ENCODE data around the gene SND1. TPM values are rescaled to one million over a fixed set of nuclear protein-coding genes. Genes with fewer than 3 reads are reported as not detected.

SND1 gene
- total and polyA plus RNA-seq, 9 donors = 88.3 to 125 (median 97.7) TPM

GRCh38 chr7:127932496-127932895 is 280.5 kb downstream of the SND1 start:
- no peaks in the 10 kb centered on the region for H3K4me1 ChIP-seq (ENCODE audit: control insufficient read depth, insufficient read depth, low read length)
- H3K27me3 ChIP-seq (ENCODE audit: control insufficient read depth, insufficient read depth, low read length) = no peaks in the 10 kb centered on the region
- no CpG with 5 or more reads among the region's 1 CpG for WGBS (ENCODE audit: insufficient coverage)
- H3K9me3 ChIP-seq (replicated peaks; ENCODE audit: control insufficient read depth, low read depth, low read length) = peaks cover 4% of the 10 kb centered on the region
- H3K36me3 ChIP-seq (ENCODE audit: control insufficient read depth, insufficient read depth, low read length) = peaks cover 14% of the 10 kb centered on the region
- DNase-seq = no peak
- no peak overlapping the region for H3K4me3 ChIP-seq (ENCODE audit: low read length)
- H3K27ac ChIP-seq (ENCODE audit: low read length) = no peak overlapping the region

- no CpG with 5 or more reads among the region's 4 CpGs for WGBS (ENCODE audit: insufficient coverage)
- peaks cover 14% of the 10 kb centered on the region for H3K36me3 ChIP-seq (ENCODE audit: control insufficient read depth, insufficient read depth, low read length)
Measured at GRCh38 chr7:127933146-127933545, 281.2 kb downstream of the SND1 start.

GRCh38 chr7:127934711-127935110 is 282.7 kb downstream of the SND1 start:
- no peaks in the 10 kb centered on the region for H3K4me1 ChIP-seq (ENCODE audit: control insufficient read depth, insufficient read depth, low read length)
- 86% methylated on average over 2 of the region's 5 CpGs for WGBS (ENCODE audit: insufficient coverage)

More at GRCh38 chr7:127933146-127933545, 281.2 kb downstream of the SND1 start:
- Histone ChIP-seq H3K27me3 (ENCODE audit: control insufficient read depth, insufficient read depth, low read length) (no peaks in the 10 kb centered on the region), H3K9me3 (replicated peaks; ENCODE audit: control insufficient read depth, low read depth, low read length) (peaks cover 4% of the 10 kb centered on the region), H3K4me3 (ENCODE audit: low read length) (no peak overlapping the region), H3K4me1 (ENCODE audit: control insufficient read depth, insufficient read depth, low read length) (no peaks in the 10 kb centered on the region), H3K27ac (ENCODE audit: low read length) (no peak overlapping the region)
- DNase-seq = peak; percentile 45

GRCh38 chr7:127935847-127936376 is 283.9 kb downstream of the SND1 start:
- 67% methylated on average over 6 of the region's 6 CpGs for WGBS (ENCODE audit: insufficient coverage)

More at GRCh38 chr7:127934711-127935110, 282.7 kb downstream of the SND1 start:
- Histone ChIP-seq H3K9me3 (replicated peaks; ENCODE audit: control insufficient read depth, low read depth, low read length) (peaks cover 4% of the 10 kb centered on the region), H3K4me3 (ENCODE audit: low read length) (no peak overlapping the region), H3K27ac (ENCODE audit: low read length) (no peak overlapping the region), H3K27me3 (ENCODE audit: control insufficient read depth, insufficient read depth, low read length) (no peaks in the 10 kb centered on the region), H3K36me3 (ENCODE audit: control insufficient read depth, insufficient read depth, low read length) (peaks cover 10% of the 10 kb centered on the region)
- no peak for DNase-seq

GRCh38 chr7:127937066-127937680 is 285.2 kb downstream of the SND1 start:
- Histone ChIP-seq H3K9me3 (replicated peaks; ENCODE audit: control insufficient read depth, low read depth, low read length) (no peaks in the 10 kb centered on the region), H3K36me3 (ENCODE audit: control insufficient read depth, insufficient read depth, low read length) (no peaks in the 10 kb centered on the region), H3K4me1 (ENCODE audit: control insufficient read depth, insufficient read depth, low read length) (peaks cover 4% of the 10 kb centered on the region), H3K27me3 (ENCODE audit: control insufficient read depth, insufficient read depth, low read length) (no peaks in the 10 kb centered on the region), H3K27ac (ENCODE audit: low read length) (no peak overlapping the region), H3K4me3 (ENCODE audit: low read length) (no peak overlapping the region)
- DNase-seq = no peak
- no CpG with 5 or more reads among the region's 3 CpGs for WGBS (ENCODE audit: insufficient coverage)

More at GRCh38 chr7:127935847-127936376, 283.9 kb downstream of the SND1 start:
- Histone ChIP-seq H3K4me3 (ENCODE audit: low read length) (no peak overlapping the region), H3K27ac (ENCODE audit: low read length) (no peak overlapping the region), H3K9me3 (replicated peaks; ENCODE audit: control insufficient read depth, low read depth, low read length) (peaks cover 4% of the 10 kb centered on the region), H3K27me3 (ENCODE audit: control insufficient read depth, insufficient read depth, low read length) (no peaks in the 10 kb centered on the region), H3K36me3 (ENCODE audit: control insufficient read depth, insufficient read depth, low read length) (peaks cover 2% of the 10 kb centered on the region), H3K4me1 (ENCODE audit: control insufficient read depth, insufficient read depth, low read length) (peaks cover 4% of the 10 kb centered on the region)
- no peak for DNase-seq

- Histone ChIP-seq H3K36me3 (ENCODE audit: control insufficient read depth, insufficient read depth, low read length) (no peaks in the 10 kb centered on the region), H3K27me3 (ENCODE audit: control insufficient read depth, insufficient read depth, low read length) (no peaks in the 10 kb centered on the region), H3K9me3 (replicated peaks; ENCODE audit: control insufficient read depth, low read depth, low read length) (no peaks in the 10 kb centered on the region), H3K4me1 (ENCODE audit: control insufficient read depth, insufficient read depth, low read length) (peaks cover 8% of the 10 kb centered on the region), H3K27ac (ENCODE audit: low read length) (no peak overlapping the region), H3K4me3 (ENCODE audit: low read length) (no peak overlapping the region)
- no CpG with 5 or more reads among the region's 2 CpGs for WGBS (ENCODE audit: insufficient coverage)
- no peak for DNase-seq
Measured at GRCh38 chr7:127938588-127938987, 286.6 kb downstream of the SND1 start.

- no peak overlapping the region for H3K27ac ChIP-seq (ENCODE audit: low read length)
- DNase-seq = peak; percentile 35
- H3K36me3 ChIP-seq (ENCODE audit: control insufficient read depth, insufficient read depth, low read length) = no peaks in the 10 kb centered on the region
- no peak overlapping the region for H3K4me3 ChIP-seq (ENCODE audit: low read length)
- no peaks in the 10 kb centered on the region for H3K9me3 ChIP-seq (replicated peaks; ENCODE audit: control insufficient read depth, low read depth, low read length)
- WGBS (ENCODE audit: insufficient coverage) = 50% methylated on average over 1 of the region's 5 CpGs
- peaks cover 18% of the 10 kb centered on the region for H3K4me1 ChIP-seq (ENCODE audit: control insufficient read depth, insufficient read depth, low read length)
- H3K27me3 ChIP-seq (ENCODE audit: control insufficient read depth, insufficient read depth, low read length) = no peaks in the 10 kb centered on the region
Measured at GRCh38 chr7:127940381-127941160, 288.6 kb downstream of the SND1 start.

- H3K27me3 ChIP-seq (ENCODE audit: control insufficient read depth, insufficient read depth, low read length) = no peaks in the 10 kb centered on the region
- H3K4me1 ChIP-seq (ENCODE audit: control insufficient read depth, insufficient read depth, low read length) = peaks cover 18% of the 10 kb centered on the region
- no peak overlapping the region for H3K27ac ChIP-seq (ENCODE audit: low read length)
- no peaks in the 10 kb centered on the region for H3K9me3 ChIP-seq (replicated peaks; ENCODE audit: control insufficient read depth, low read depth, low read length)
- H3K4me3 ChIP-seq (ENCODE audit: low read length) = no peak overlapping the region
- no peaks in the 10 kb centered on the region for H3K36me3 ChIP-seq (ENCODE audit: control insufficient read depth, insufficient read depth, low read length)
- WGBS (ENCODE audit: insufficient coverage) = no CpG with 5 or more reads among the region's 8 CpGs
- DNase-seq = no peak
Measured at GRCh38 chr7:127941476-127942210, 289.6 kb downstream of the SND1 start.

- Histone ChIP-seq H3K27ac (ENCODE audit: low read length) (peak overlapping the region; percentile 9), H3K36me3 (ENCODE audit: control insufficient read depth, insufficient read depth, low read length) (no peaks in the 10 kb centered on the region), H3K4me1 (ENCODE audit: control insufficient read depth, insufficient read depth, low read length) (peaks cover 18% of the 10 kb centered on the region), H3K9me3 (replicated peaks; ENCODE audit: control insufficient read depth, low read depth, low read length) (no peaks in the 10 kb centered on the region), H3K27me3 (ENCODE audit: control insufficient read depth, insufficient read depth, low read length) (no peaks in the 10 kb centered on the region), H3K4me3 (ENCODE audit: low read length) (no peak overlapping the region)
- 56% methylated on average over 7 of the region's 16 CpGs for WGBS (ENCODE audit: insufficient coverage)
- peak; percentile 86 for DNase-seq
Measured at GRCh38 chr7:127943541-127944521, 291.8 kb downstream of the SND1 start.

Data from muscle of leg (tissue), 11 donors.